HUES64 (cell line): ENCODE measurements around the gene TYRP1.

ENCODE experiments used
- H3K27ac ChIP-seq: 2 replicates; pipeline ENCODE4 v1.7.0; 2013; ENCODE audit warnings: low read depth, low read length, inconsistent platforms
- H3K27me3 ChIP-seq: 2 replicates; pipeline ENCODE4 v1.6.1; 2013; ENCODE audit warnings: mild to moderate bottlenecking, low read length; ENCODE audit not compliant: insufficient read depth
- H3K36me3 ChIP-seq: 2 replicates; pipeline ENCODE4 v1.6.1; 2013; ENCODE audit warnings: mild to moderate bottlenecking, low read length; ENCODE audit not compliant: insufficient read depth
- H3K4me1 ChIP-seq: 2 replicates; pipeline ENCODE4 v1.6.1; 2013; ENCODE audit warnings: mild to moderate bottlenecking, low read length, moderate library complexity; ENCODE audit not compliant: insufficient read depth
- H3K4me3 ChIP-seq: 2 replicates; pipeline ENCODE4 v1.5.1; 2013; ENCODE audit warnings: mild to moderate bottlenecking, low read length, moderate library complexity
- H3K9ac ChIP-seq: 2 replicates; pipeline ENCODE4 v1.6.1; 2013; ENCODE audit warnings: mild to moderate bottlenecking, low read depth, low read length
- H3K9me3 ChIP-seq: 2 replicates; pipeline ENCODE4 v1.6.1; 2013; ENCODE audit warnings: low read depth, low read length; ENCODE audit not compliant: insufficient read depth
- WGBS: fragments of 150-250, 120-280 bp; methylation state at CpG from one replicate; pipeline ENCODE4 v1.1.7; 2013; ENCODE audit warnings: missing lambda C conversion rate; 5-methylcytosine and 5-hydroxymethylcytosine counted together

Gene TYRP1

DNA sequence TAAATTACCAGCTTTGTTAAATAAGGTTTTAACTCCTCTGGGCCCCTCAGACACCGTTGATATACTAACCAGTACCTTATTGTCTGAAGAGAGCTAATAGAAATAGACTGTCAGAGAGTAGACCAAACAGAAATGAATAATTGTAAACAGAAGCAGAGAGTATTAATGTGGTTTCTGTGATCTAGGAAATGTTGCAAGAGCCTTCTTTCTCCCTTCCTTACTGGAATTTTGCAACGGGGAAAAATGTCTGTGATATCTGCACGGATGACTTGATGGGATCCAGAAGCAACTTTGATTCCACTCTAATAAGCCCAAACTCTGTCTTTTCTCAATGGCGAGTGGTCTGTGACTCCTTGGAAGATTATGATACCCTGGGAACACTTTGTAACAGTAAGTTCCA lies 5.1 kb downstream of the TYRP1 start:
- Histone ChIP-seq H3K27me3 (no peaks in the 10 kb centered on the region), H3K27ac (no peak overlapping the region), H3K4me1 (no peaks in the 10 kb centered on the region), H3K9ac (no peak overlapping the region), H3K4me3 (no peak overlapping the region), H3K9me3 (no peaks in the 10 kb centered on the region), H3K36me3 (no peaks in the 10 kb centered on the region)
- WGBS: 90% methylated on average over 3 of the region's 4 CpGs

DNA sequence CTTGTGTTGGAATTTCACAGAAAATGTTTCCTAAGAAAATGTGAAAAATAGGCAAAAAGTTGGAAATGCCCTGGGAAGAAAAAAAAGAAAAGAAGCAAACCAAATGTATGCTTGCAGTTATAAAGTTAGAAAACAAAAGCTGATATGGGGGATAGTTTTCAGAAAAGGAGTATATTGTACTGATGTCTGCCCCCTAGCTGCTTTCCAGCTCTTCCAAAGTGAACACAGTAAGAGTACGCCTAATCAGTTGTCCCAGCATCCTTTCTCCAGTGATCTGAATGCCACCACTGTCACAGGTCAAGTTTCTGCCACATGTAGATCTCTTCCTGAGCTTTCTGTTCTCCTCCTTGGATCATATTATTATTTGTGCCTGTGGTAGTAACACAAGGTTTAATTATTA lies 5.8 kb downstream of the TYRP1 start:
- H3K27me3 ChIP-seq: no peaks in the 10 kb centered on the region
- 82% methylated on average over 1 of the region's 1 CpG for WGBS
- H3K4me3 ChIP-seq: no peak overlapping the region
- no peaks in the 10 kb centered on the region for H3K36me3 ChIP-seq
- no peak overlapping the region for H3K27ac ChIP-seq
- no peak overlapping the region for H3K9ac ChIP-seq
- H3K4me1 ChIP-seq: no peaks in the 10 kb centered on the region
- H3K9me3 ChIP-seq: no peaks in the 10 kb centered on the region

DNA sequence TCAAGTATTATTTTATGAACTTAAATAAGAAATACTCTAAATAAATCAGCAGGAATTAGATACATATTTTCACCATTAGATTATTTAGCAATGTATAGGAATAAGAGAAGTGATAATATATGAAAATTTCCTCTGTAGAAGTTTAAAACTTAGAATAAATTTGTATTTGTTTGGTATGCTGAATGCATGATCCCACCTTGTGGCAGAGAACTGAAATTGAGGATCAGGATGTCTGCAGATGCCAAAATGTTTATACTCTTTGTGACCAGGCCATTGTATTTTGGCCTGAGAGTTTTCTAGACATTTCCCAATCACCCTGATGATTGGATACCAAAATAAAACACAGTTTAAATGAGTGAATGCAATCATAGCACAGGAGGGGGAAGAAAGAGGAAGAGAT lies 6.3 kb downstream of the TYRP1 start:
- H3K4me3 ChIP-seq: no peak overlapping the region
- H3K9ac ChIP-seq: no peak overlapping the region
- H3K27me3 ChIP-seq: no peaks in the 10 kb centered on the region
- H3K36me3 ChIP-seq: no peaks in the 10 kb centered on the region
- H3K27ac ChIP-seq: no peak overlapping the region
- no peaks in the 10 kb centered on the region for H3K9me3 ChIP-seq
- H3K4me1 ChIP-seq: no peaks in the 10 kb centered on the region

DNA sequence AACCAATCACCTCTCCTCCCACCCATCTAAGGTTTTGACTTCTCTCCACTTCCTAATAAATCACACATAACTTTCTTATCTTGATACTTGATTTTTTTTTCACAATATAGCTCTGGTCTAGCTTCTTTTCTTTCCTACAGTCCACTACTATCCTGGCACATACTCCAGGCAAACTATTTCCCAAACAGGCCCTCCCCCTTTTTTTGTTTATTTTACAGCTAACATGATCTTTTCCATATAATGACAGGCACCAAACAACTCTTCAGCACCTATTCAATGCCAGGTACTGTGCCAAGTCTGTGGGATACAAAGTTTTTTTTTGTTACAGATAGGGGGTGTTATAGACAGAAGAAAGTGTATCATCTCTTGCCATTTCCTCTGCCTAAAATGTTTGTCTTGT lies 7.9 kb downstream of the TYRP1 start:
- Histone ChIP-seq H3K36me3 (no peaks in the 10 kb centered on the region), H3K4me3 (no peak overlapping the region), H3K27ac (no peak overlapping the region), H3K9ac (no peak overlapping the region), H3K4me1 (no peaks in the 10 kb centered on the region), H3K9me3 (no peaks in the 10 kb centered on the region), H3K27me3 (no peaks in the 10 kb centered on the region)

DNA sequence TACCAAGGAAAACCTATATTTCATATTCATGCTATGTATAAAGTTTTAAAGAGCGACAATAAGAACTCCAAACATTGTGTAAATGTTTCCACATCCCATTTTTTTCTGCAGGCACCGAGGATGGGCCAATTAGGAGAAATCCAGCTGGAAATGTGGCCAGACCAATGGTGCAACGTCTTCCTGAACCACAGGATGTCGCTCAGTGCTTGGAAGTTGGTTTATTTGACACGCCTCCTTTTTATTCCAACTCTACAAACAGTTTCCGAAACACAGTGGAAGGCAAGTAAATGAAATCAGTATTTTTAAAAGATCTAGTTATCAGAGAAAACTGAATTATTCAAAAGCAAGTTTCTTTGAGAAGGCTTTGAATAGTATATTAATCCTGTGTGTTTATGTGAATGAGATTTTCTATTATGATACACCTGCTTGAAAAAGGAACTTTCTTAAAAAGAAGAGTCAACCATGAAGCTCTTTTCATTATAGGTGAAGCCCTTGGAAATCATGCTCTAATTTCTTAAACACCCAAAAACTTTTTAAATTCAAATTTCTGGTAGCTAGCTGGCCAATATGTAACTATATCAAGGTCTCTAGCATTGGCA lies 9.1 kb downstream of the TYRP1 start:
- Histone ChIP-seq H3K4me1 (no peaks in the 10 kb centered on the region), H3K9me3 (no peaks in the 10 kb centered on the region), H3K9ac (no peak overlapping the region), H3K36me3 (no peaks in the 10 kb centered on the region), H3K4me3 (no peak overlapping the region), H3K27me3 (no peaks in the 10 kb centered on the region), H3K27ac (no peak overlapping the region)
- 22% methylated on average over 4 of the region's 6 CpGs for WGBS

DNA sequence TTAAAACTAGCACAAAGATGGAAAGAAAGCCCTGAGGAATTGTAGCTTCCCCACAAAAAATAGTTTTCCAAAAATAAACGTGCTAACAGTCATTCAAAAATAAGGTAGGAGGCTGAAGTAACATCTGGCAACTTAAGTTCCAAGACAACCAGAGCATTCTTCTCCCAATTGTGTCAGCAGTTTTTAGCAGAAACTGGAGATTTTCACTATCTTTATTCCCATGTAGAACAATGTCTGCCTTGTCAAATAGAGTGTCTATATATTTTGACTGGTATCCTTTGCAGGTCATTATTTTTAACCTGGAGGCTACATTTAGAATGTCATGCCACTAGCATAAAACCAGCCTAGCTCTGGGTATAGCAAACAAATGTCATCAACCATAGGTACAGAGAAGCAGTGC lies 10.8 kb downstream of the TYRP1 start:
- WGBS: 78% methylated on average over 1 of the region's 1 CpG
- H3K9ac ChIP-seq: no peak overlapping the region
- no peaks in the 10 kb centered on the region for H3K27me3 ChIP-seq
- H3K27ac ChIP-seq: no peak overlapping the region
- H3K4me3 ChIP-seq: no peak overlapping the region
- H3K4me1 ChIP-seq: no peaks in the 10 kb centered on the region
- H3K36me3 ChIP-seq: no peaks in the 10 kb centered on the region
- H3K9me3 ChIP-seq: no peaks in the 10 kb centered on the region

DNA sequence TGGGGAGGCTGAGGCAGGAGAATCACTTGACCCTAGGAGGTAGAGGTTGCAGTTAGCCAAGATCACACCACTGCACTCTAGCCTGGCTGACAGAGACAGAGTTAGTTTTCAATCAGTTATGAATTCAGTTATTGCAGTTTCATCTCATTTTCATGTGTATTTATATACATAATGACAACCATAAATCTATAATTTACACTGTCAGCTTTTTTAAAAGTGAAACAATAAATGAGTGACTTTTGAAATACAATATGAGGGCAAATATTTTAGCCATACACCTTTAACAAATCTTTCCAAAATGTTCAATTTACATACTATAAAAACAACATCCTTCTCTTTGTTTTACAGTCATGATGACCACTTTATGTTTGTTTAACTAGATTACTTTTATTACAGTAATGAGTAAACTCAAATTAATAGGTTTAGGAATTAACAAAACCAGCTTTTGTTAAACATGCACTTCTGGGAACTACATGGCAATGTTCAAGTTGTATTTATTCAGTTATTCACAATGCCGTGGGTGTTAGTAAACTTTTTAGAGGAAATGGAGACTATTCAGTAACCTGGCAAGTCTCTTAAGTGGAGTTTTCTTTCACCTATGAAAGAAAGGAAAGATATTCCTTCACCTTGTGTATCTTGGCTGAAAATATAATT lies 12.7 kb downstream of the TYRP1 start:
- Histone ChIP-seq H3K36me3 (no peaks in the 10 kb centered on the region), H3K4me1 (no peaks in the 10 kb centered on the region), H3K9me3 (no peaks in the 10 kb centered on the region), H3K27ac (no peak overlapping the region), H3K4me3 (no peak overlapping the region), H3K27me3 (no peaks in the 10 kb centered on the region), H3K9ac (no peak overlapping the region)
- WGBS: 92% methylated on average over 1 of the region's 1 CpG

DNA sequence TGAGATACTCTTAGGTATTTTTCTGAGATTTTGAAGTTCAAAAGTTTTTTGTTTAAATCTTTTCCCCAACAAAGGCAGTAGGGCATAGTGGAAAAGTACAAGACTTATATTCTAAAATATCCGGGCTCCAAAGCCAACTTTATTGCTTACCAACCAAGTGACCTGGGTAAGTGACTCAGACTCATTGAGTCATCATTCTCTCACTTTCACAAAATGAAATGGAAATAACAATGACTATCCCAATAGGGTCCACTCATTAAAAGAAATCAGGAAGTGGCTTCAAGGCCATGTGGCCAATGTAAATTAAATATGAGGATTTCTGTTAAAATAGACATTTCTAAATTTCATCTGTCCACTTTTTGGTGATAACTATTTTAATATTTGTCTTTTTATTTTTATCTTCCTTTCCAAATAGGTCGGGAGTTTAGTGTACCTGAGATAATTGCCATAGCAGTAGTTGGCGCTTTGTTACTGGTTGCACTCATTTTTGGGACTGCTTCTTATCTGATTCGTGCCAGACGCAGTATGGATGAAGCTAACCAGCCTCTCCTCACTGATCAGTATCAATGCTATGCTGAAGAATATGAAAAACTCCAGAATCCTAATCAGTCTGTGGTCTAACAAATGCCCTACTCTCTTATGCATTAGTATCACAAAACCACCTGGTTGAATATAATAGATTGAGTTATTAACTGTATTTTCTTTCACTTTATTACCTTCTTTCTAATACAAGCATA lies 15.5 kb downstream of the TYRP1 start:
- Histone ChIP-seq H3K4me3 (no peak overlapping the region), H3K36me3 (no peaks in the 10 kb centered on the region), H3K4me1 (no peaks in the 10 kb centered on the region), H3K27ac (no peak overlapping the region), H3K27me3 (no peaks in the 10 kb centered on the region), H3K9me3 (no peaks in the 10 kb centered on the region), H3K9ac (no peak overlapping the region)
- WGBS: 91% methylated on average over 5 of the region's 5 CpGs

DNA sequence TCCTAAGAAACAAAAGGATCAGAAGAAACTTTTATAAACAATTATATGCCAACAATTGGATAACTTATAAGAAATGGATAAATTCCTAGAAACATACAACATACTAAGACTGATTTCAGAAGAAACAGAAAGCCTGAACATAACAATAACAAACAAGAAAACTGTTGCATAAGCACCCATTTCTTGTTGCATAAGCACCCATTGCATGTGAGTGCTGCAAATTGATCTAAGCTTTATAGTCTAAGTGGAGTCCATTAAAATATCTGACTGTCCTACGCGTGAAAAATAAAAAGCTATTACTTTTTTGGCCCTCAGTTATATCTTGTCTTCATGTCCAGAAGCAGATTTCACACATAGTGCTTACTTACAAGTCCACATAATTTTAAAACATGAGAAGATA lies 19.3 kb downstream of the TYRP1 start:
- Histone ChIP-seq H3K4me3 (no peak overlapping the region), H3K4me1 (no peaks in the 10 kb centered on the region), H3K9ac (no peak overlapping the region), H3K27me3 (no peaks in the 10 kb centered on the region), H3K9me3 (no peaks in the 10 kb centered on the region), H3K36me3 (no peaks in the 10 kb centered on the region), H3K27ac (no peak overlapping the region)
- 94% methylated on average over 2 of the region's 2 CpGs for WGBS

DNA sequence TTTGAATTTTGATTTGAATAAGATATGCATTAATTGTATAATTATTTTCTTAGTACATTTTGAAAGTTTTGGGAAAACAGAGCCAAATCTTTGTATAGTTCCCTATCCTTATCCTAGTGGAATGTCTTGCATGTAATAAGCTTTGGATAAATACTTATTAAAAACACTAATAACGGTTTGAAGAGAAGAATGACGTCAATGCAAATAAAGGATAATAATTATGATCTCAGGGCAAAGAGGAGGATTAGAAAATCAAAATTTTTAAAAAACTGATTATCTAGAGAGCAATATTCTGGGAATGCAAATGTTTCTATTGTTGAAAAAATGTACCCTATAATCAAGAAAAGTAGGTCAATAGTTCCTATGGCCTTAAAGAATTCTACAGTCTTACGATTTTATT lies 22.1 kb downstream of the TYRP1 start:
- 100% methylated on average over 3 of the region's 3 CpGs for WGBS
- no peaks in the 10 kb centered on the region for H3K27me3 ChIP-seq
- H3K27ac ChIP-seq: no peak overlapping the region
- no peaks in the 10 kb centered on the region for H3K36me3 ChIP-seq
- no peak overlapping the region for H3K4me3 ChIP-seq
- no peak overlapping the region for H3K9ac ChIP-seq
- peaks cover 12% of the 10 kb centered on the region for H3K4me1 ChIP-seq
- H3K9me3 ChIP-seq: no peaks in the 10 kb centered on the region

DNA sequence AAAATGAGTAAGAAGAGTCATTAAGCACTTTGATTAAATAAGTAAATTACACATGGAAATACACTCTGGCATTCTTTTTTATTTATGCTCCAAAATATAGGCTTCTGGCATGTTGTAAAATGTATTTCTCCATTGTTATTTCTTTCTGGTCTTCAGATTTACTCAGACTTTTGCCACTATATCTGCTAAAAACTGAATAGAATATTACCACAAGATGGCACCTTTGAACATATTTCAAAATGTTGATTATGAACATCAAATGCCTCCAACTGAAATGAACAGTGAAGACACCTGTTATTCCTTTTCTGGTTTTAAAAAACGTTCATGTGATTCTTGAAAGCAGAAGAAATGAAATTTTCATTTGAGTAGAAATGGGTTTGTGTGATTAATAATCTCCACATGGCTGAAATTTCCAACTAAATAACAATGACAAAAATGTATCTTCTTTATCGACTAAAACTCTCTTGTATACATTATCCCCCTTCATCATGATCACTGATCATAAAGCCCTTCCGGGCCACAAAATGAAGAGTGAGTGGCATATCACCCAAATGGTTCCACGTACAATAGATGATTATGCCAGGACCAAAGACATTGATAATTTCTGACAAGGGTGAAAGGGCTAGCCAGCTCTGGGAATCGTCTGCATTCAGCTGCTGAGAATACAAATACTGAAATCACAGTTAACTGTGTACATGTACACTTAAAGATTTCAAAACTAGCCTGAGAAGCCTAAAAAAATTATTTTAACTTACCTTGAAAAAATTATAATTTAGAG lies 23.8 kb downstream of the TYRP1 start:
- Histone ChIP-seq H3K9ac (no peak overlapping the region), H3K27me3 (no peaks in the 10 kb centered on the region), H3K4me3 (no peak overlapping the region), H3K27ac (no peak overlapping the region), H3K4me1 (peaks cover 12% of the 10 kb centered on the region), H3K36me3 (no peaks in the 10 kb centered on the region), H3K9me3 (no peaks in the 10 kb centered on the region)
- 88% methylated on average over 5 of the region's 5 CpGs for WGBS
